Stimulated activated CD4-positive, alpha-beta T cell treated with anti-CD3 and anti-CD28 coated beads, TNF-alpha, amount 100 ng/mL, for 48 hours (primary cell): ENCODE measurements around the gene SALL1.

Experiments used
- DNase-seq, 3 donors: peaks; one replicate each; pipeline ENCODE4 v3.0.0-alpha.2; 2020; ENCODE audit warnings: low read depth in 3 of 3

SALL1 gene

DNA sequence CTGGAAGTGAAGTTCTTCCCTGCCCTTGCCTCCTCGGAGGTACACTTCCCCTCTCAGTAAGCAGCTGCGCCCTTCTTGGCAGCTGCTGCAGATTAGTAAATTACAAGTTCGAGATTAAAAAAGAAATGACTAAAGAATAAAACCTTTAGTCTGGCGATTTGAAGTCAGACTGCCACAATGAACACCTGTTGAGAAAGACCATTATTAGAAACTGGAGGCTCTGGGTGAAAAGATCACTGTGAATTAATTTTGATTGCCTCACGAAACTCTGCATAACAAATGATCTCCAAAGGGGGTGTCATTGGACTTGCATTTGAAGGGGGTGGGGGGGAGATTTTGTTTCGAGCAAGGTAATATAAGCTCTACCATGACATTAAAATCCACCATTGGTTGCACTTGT lies 39.3 kb downstream of the SALL1 start:
- no peak for DNase-seq

DNA sequence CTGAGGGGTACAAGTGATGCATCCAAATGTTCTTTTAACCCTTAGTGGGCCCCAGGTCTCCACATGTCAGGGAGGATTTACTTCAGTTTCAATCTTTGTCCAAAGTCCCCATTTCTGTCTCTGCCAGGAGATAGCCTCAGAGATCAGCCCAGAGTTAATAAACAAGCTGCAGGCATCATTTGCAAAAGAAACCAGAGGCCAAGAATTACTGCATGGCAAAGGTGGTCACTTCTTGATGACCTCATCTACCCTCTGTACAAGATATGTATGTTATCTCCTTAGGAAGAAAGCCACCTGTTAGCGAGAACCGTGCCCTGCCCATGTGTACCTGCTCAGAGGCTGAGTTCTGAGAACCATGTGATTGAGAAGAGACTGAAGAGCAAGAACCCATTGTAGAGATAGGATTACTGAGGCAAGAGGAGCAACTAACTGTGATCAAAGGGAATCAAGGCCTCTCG lies 40.3 kb downstream of the SALL1 start:
- DNase-seq: no peak

DNA sequence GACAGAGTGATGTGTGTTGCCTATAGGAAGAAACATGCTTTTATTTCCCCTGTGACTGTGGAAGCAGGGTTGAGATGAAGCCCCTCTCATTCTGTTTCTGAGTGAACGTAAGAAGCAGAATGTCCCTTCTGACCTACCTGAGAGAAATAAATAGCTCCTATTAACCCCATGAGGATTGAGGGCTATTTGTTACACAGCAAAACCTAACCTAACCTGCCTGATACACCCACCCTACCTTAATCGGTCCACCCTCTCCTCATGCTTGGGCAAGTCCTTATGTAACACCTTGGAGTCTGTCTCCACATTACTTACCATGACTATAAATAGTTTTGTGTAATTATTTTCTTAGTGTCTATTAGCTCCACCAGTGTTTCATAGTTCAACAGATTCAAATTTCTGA lies 41.9 kb downstream of the SALL1 start:
- DNase-seq: no peak

DNA sequence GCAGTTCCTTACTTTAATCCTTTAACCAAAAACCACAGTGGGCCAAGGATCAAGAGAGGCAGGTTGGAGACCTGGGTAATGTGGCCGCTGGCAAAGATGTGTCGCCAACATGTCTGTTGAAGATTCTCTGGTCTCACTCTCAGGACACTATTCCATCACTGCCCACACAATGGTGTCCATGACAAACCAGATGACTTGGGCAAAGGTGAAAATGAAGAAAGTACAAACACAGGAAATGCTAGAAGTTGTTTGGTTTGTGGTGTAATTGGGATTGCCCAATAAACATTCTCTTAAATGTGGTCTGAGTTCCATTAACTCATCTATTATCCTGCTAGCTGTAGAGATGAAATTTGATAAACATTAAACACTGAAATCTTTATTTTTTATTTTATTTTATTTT lies 43.3 kb downstream of the SALL1 start:
- DNase-seq: no peak

DNA sequence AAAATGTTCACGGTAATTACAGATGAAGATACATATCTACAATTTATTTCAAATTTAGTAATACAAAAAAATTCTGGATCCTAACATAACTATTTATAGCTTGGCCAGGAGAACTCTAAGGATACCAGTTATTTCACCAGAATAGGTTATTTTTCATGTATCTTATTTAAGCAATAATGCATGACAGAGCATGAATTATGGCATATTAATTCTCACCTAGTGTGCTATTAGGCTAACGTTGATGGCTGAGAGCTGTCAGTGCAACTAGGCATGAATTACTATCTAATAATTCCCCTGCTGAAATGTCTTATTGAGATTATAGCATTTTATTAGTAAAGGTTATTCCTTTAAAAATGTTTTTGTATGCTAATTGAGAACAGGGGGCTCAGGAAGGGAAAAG lies 44.5 kb downstream of the SALL1 start:
- no peak for DNase-seq

DNA sequence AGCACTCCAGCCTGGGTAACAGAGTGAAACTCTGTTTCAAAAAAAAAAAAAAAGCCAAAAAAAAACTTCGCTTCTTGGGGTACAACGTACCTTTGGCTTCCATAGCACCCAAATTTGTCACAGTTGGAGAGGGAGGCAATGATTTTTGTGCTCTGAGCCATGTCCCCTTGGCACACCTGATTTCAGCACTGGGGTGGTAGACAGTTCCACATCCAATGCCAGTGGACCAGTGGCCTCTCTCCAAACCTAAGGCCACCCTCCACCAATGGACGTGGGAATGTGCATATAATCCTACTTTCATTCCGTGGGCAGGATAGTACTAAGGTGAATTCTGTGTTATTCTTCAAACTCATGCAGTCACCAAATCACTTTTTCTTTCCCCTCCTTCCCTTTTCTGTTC lies 47.5 kb downstream of the SALL1 start:
- no peak for DNase-seq

DNA sequence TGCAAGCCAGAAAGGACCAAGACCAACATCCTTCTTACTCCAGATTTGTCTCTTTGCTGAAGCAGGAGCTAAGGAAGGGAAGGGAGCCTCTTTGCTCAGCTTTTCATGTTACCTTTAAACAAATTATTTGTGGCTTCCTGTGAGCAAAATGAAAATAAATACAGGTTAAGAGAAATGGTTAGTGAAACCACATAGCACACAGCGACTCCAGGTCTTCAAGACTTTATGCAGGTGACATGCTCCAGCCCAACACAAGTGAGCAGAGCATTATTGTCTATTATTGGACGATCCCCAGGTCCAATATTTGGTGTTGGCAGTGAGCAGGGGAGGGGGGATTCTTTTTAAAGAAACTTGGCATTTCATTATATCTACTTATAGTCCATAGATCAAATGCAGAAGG lies 53.3 kb downstream of the SALL1 start:
- no peak for DNase-seq

DNA sequence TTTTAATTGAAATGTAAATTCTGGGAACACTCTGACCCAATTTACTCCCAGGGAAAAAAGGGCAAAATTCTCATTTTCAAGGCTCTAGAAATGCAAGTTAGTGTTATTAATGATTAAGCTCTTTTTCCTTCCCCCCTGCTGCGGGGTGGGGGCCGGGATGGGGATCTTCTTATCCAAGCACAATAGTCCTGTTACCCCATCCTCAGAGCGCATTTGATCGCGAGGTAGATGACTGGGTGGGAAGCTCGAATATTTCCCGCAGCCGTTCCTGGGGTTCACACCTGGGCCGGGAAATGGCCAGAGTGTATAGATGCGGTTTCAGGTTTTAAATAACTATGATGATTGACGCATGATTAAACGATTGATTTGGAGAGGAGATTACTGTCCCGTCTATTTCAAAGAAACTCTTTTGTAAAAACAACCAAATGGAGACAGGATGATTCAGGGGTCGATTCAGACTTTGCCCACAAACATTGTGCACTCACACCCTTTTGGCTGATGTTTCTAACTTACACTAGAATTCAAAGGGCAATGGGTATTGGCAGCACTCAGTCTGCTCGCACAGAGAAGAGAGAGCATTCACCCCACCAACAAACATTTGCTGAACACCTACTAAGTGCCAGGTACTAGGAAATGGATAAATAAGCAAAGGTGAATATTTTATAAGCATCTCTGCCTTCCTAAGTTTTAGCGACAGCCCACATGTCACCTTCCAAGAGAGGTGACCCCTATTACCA lies 55.0 kb downstream of the SALL1 start:
- no peak for DNase-seq

DNA sequence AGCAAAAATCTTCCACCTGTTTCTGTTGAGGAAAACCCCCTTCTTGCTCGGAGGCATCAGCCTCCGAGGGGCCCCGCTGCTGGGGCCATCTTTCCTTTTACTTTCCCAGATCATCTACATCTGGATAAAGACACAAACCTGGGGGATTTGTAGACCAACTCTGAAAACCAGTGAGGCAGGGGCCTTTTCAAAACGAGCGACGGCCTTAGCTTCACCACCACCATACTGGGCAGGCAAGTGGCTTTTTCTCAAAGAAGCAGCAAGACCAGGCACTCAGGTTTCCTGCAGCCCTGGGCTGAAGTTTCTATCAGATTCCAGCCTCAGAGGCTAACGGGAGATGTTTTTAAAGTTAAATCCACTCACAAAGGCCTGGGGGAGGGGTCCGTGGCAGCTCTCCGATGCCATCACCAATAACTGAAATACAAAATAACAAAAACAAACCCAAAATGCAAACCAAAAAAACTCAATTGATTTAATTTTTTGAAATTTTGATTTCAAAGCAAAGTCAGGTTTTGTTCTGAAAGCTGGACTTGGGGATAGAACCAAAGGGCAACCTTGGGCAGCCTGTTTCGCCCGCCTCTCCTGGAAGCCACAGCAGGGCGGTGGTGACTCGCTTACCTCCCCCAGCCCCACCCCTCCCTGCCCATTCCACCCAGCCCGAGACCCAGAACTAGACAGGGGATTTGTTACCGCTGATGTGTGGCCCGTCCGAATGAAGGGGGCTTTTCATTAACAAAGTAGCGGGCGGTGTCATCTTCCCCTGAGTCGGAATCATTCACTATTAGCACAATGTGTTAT lies 55.8 kb downstream of the SALL1 start:
- DNase-seq: no peak

DNA sequence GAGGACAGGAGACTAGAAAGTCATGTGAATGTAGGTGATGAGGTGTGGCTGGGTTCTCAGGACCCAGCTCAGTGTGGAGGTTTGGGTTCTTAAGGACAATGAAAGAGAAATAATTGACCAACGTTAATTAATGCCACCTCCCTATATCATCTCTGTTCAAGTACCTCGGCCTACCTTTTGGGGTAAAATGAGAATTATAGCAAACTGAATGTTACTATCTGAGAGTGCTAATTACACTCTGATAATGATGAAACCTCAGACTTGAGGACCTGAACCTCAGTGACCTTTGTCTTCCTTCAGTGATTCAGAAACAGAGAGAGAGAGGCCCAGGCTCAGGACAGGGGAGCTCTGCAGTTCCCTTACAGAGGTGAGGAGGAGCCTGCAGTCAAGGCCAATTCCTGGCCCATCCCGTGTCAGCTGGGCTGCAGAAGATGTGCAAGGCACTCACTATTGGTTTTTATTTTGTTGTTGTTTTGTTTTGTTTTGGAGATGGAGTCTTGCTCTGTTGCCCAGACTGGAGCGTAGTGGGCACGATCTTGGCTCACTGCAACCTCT lies 57.3 kb downstream of the SALL1 start:
- no peak for DNase-seq
